ENCODE results near the gene TMPRSS7. TPM values are rescaled to one million over a fixed set of nuclear protein-coding genes. Genes with fewer than 3 reads are reported as not detected.
A peak's percentile ranks its signal among the peaks of the same experiment; 100 is the strongest.

Gene TMPRSS7
- total RNA-seq, 3 donors from 2014 or later = 0.15 TPM; not detected in 2

- no peak for DNase-seq (ENCODE audit: low spot score in 2 of 2)
- Histone ChIP-seq H3K36me3 (no peaks in the 10 kb centered on the region), H3K4me3 (no peak overlapping the region), H3K27me3 (no peaks in the 10 kb centered on the region), H3K4me1 (no peaks in the 10 kb centered on the region), H3K9me3 (no peaks in the 10 kb centered on the region), H3K27ac (peak overlapping the region; percentile 6 to 53)
- intact Hi-C loops (cut with DNase I; ENCODE audit: low total_unique reads) = no loop called here
- no peak for TF ChIP-seq POLR2AphosphoS5 (IDR thresholded peaks at IDR 0.05)
- no peak for TF ChIP-seq POLR2A (IDR thresholded peaks at IDR 0.05)
- TF ChIP-seq CTCF (IDR thresholded peaks at IDR 0.05) = no peak
Observed at GRCh38 chr3:112092496-112093179, 58.1 kb downstream of the TMPRSS7 start.

DNA sequence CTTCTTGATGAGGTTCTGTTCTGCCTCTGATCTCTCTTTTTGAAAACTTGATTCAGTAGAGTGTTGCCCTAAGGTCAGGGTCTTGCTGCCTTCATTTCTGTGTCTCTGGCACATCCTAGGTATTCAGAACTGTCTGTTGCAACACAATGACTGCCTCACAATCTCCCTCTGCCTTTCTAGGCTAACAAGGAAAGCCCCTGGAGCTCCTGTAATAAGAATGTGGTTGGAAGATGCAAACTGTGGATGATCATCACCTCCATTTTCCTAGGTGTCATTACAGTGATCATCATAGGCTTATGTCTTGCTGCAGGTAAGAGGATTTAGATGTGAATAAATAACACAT lies 58.6 kb downstream of the TMPRSS7 start:
- no peak for TF ChIP-seq POLR2A (IDR thresholded peaks at IDR 0.05)
- no peak for TF ChIP-seq POLR2AphosphoS5 (IDR thresholded peaks at IDR 0.05)
- TF ChIP-seq CTCF (IDR thresholded peaks at IDR 0.05) = no peak
- no peak for DNase-seq (ENCODE audit: low spot score in 2 of 2)
- H3K27ac ChIP-seq = peak overlapping the region in 1 of 2 donors; percentile 53
- no peaks in the 10 kb centered on the region for H3K4me1 ChIP-seq
- H3K9me3 ChIP-seq = no peaks in the 10 kb centered on the region
- no peaks in the 10 kb centered on the region for H3K36me3 ChIP-seq
- no peak overlapping the region for H3K4me3 ChIP-seq
- H3K27me3 ChIP-seq = no peaks in the 10 kb centered on the region
- intact Hi-C loops (cut with DNase I; ENCODE audit: low total_unique reads) = no loop called here

GRCh38 chr3:112095731-112096130 lies 61.2 kb downstream of the TMPRSS7 start:
- H3K4me3 ChIP-seq = no peak overlapping the region
- TF ChIP-seq POLR2AphosphoS5 (IDR thresholded peaks at IDR 0.05) = no peak
- no peak for TF ChIP-seq CTCF (IDR thresholded peaks at IDR 0.05)
- TF ChIP-seq POLR2A (IDR thresholded peaks at IDR 0.05) = no peak
- intact Hi-C loops (cut with DNase I; ENCODE audit: low total_unique reads) = no loop called here
- no peak for DNase-seq (ENCODE audit: low spot score in 2 of 2)
- no peak overlapping the region for H3K27ac ChIP-seq
- no peaks in the 10 kb centered on the region for H3K4me1 ChIP-seq
- H3K9me3 ChIP-seq = no peaks in the 10 kb centered on the region
- no peaks in the 10 kb centered on the region for H3K27me3 ChIP-seq
- H3K36me3 ChIP-seq = no peaks in the 10 kb centered on the region

DNA sequence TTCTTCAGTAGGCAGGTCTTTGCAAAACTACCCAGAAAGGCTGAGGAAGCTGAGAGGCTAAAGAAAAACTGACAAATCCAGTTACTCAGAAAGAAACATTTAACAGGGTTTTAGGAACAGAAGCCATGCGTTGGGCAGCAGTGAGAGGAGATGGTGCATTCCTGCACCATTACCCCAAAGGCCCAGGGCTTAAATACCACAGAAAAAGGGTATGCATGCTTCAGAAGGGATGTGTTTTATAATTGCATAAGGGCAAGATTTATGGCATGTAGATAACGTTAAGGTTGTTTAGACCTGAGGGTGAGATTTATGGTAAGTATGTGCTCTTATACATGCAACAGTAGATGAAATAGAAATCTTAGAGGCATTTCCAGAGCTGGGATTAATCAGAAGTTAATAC lies 61.6 kb downstream of the TMPRSS7 start:
- Histone ChIP-seq H3K9me3 (no peaks in the 10 kb centered on the region), H3K36me3 (no peaks in the 10 kb centered on the region), H3K4me1 (no peaks in the 10 kb centered on the region), H3K27ac (no peak overlapping the region), H3K4me3 (no peak overlapping the region), H3K27me3 (no peaks in the 10 kb centered on the region)
- DNase-seq (ENCODE audit: low spot score in 2 of 2) = no peak
- intact Hi-C loops (cut with DNase I; ENCODE audit: low total_unique reads) = no loop called here
- TF ChIP-seq POLR2A (IDR thresholded peaks at IDR 0.05) = no peak
- no peak for TF ChIP-seq CTCF (IDR thresholded peaks at IDR 0.05)
- no peak for TF ChIP-seq POLR2AphosphoS5 (IDR thresholded peaks at IDR 0.05)

DNA sequence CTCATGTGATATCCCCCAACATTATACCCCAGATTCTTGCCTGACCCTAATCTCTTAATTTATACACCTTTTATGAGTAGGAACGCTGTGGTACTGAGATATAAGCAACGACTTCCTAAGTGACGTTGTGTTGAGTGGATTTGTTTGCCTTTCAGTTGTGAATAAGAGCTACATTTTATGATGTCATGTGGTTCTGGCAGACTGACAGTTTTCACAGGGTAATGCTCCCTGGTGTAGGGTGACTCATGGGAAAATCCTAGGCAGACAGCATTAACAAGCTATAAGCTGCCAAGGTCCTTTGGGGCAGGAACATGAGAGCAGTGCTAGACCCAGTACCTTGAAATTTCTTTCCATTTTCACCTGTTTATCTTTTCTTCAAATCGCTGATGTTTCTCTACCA lies 62.8 kb downstream of the TMPRSS7 start:
- intact Hi-C loops (cut with DNase I; ENCODE audit: low total_unique reads) = no loop called here
- Histone ChIP-seq H3K4me1 (no peaks in the 10 kb centered on the region), H3K36me3 (no peaks in the 10 kb centered on the region), H3K27me3 (no peaks in the 10 kb centered on the region), H3K4me3 (no peak overlapping the region), H3K9me3 (no peaks in the 10 kb centered on the region), H3K27ac (no peak overlapping the region)
- peak in 1 of 2 donors; percentile 37 for DNase-seq (ENCODE audit: low spot score in 2 of 2)
- TF ChIP-seq CTCF (IDR thresholded peaks at IDR 0.05) (no peak), POLR2AphosphoS5 (IDR thresholded peaks at IDR 0.05) (no peak), POLR2A (IDR thresholded peaks at IDR 0.05) (no peak)
